CD14-positive monocyte (primary cell): ENCODE data around the gene NMNAT3. TPM values are rescaled to one million over a fixed set of nuclear protein-coding genes. Genes with fewer than 3 reads are reported as not detected.

Experiments
- DNase-seq, 3 donors: peaks; one replicate each; pipeline ENCODE4 v3.0.0-alpha.2; 2011 to 2022
- H2AFZ ChIP-seq: 2 replicates; pipeline ENCODE4 v1.6.0; 2012; ENCODE audit warnings: mild to moderate bottlenecking, low read depth, low read length, inconsistent platforms; ENCODE audit not compliant: insufficient read depth, poor library complexity, severe bottlenecking
- H3K27ac ChIP-seq, 2 donors: 1 replicate in 1 of 2; 2 replicates in 1 of 2; pipeline ENCODE4 v1.5.1; 2012 to 2013; ENCODE audit warnings: low read length in 2 of 2, control low read depth in 1 of 2, inconsistent platforms in 1 of 2, low read depth in 1 of 2, mild to moderate bottlenecking in 1 of 2
- H3K27me3 ChIP-seq, 2 donors: one replicate each; pipeline versions ENCODE4 v1.6.0 to v1.6.1; 2011 to 2013; ENCODE audit warnings: low read length in 2 of 2; ENCODE audit not compliant: control insufficient read depth in 2 of 2, insufficient read depth in 2 of 2
- H3K36me3 ChIP-seq, 2 donors: replicated peaks in 1 of 2; 1 replicate in 1 of 2; 2 replicates in 1 of 2; pipeline versions ENCODE4 v1.5.1 to v1.6.1; 2012 to 2013; ENCODE audit warnings: low read length in 2 of 2, control low read depth in 1 of 2, inconsistent platforms in 1 of 2, mild to moderate bottlenecking in 1 of 2; ENCODE audit not compliant: insufficient read depth in 2 of 2, control insufficient read depth in 1 of 2
- H3K4me1 ChIP-seq, 2 donors: 1 replicate in 1 of 2; 2 replicates in 1 of 2; pipeline versions ENCODE4 v1.5.1 to v1.6.1; 2012 to 2013; ENCODE audit warnings: low read length in 2 of 2, control low read depth in 1 of 2, inconsistent platforms in 1 of 2, mild to moderate bottlenecking in 1 of 2, moderate library complexity in 1 of 2; ENCODE audit not compliant: insufficient read depth in 2 of 2, control insufficient read depth in 1 of 2
- H3K4me2 ChIP-seq: replicated peaks from 2 replicates; pipeline ENCODE3; 2012; ENCODE audit warnings: low read length, moderate library complexity, mild to moderate bottlenecking; ENCODE audit not compliant: poor library complexity, severe bottlenecking; ENCODE audit errors: extremely low read depth
- H3K4me3 ChIP-seq, 3 experiments: fragments of 200-600 bp in 1 of 3; sonication (generic) in 1 of 3; replicated peaks in 1 of 3; 1 replicate in 2 of 3; 2 replicates in 1 of 3; pipeline ENCODE4 v1.5.1; 2011 to 2013; ENCODE audit warnings: low read length in 3 of 3, mild to moderate bottlenecking in 3 of 3, control low read depth in 2 of 3, low read depth in 2 of 3, inconsistent platforms in 1 of 3, moderate library complexity in 1 of 3
- H3K79me2 ChIP-seq: 2 replicates; pipeline ENCODE4 v1.6.0; 2012; ENCODE audit warnings: mild to moderate bottlenecking, control low read depth, inconsistent platforms, low read length, moderate library complexity; ENCODE audit not compliant: insufficient read depth
- H3K9ac ChIP-seq: 2 replicates; pipeline ENCODE4 v1.6.0; 2017; ENCODE audit warnings: low read length, mild to moderate bottlenecking; ENCODE audit not compliant: insufficient read depth, poor library complexity, severe bottlenecking
- H3K9me3 ChIP-seq, 2 donors: replicated peaks in 1 of 2; 1 replicate in 1 of 2; 2 replicates in 1 of 2; pipeline versions ENCODE4 v1.5.1 to v1.6.1; 2012 to 2013; ENCODE audit warnings: low read length in 2 of 2, control low read depth in 1 of 2; ENCODE audit not compliant: control insufficient read depth in 1 of 2, insufficient read depth in 1 of 2
- H4K20me1 ChIP-seq: 2 replicates; pipeline ENCODE4 v1.6.0; 2012; ENCODE audit warnings: mild to moderate bottlenecking, low read length, control low read depth, moderate library complexity; ENCODE audit not compliant: insufficient read depth
- H3K27ac Mint-ChIP-seq, 7 donors: one replicate each; pipeline ENCODE4 v1.8.0; 2020; ENCODE audit warnings: mild to moderate bottlenecking in 7 of 7, mixed read lengths in 7 of 7, moderate library complexity in 6 of 7, inconsistent platforms in 2 of 7
- H3K27me3 Mint-ChIP-seq, 3 donors: one replicate each; pipeline ENCODE4 v1.8.0; 2021 to 2022; ENCODE audit warnings: low read depth in 3 of 3, mild to moderate bottlenecking in 3 of 3, mixed read lengths in 3 of 3, moderate library complexity in 3 of 3, inconsistent platforms in 1 of 3
- H3K36me3 Mint-ChIP-seq, 2 donors: one replicate each; pipeline ENCODE4 v1.8.0; 2020; ENCODE audit warnings: mixed read lengths in 2 of 2, inconsistent platforms in 1 of 2, mild to moderate bottlenecking in 1 of 2
- H3K4me1 Mint-ChIP-seq: one replicate; pipeline ENCODE4 v1.8.0; 2020; ENCODE audit warnings: mild to moderate bottlenecking, mixed read lengths
- H3K4me3 Mint-ChIP-seq, 2 donors: one replicate each; pipeline ENCODE4 v1.8.0; 2020; ENCODE audit warnings: mild to moderate bottlenecking in 2 of 2, mixed read lengths in 2 of 2, moderate library complexity in 1 of 2
- H3K9me3 Mint-ChIP-seq, 7 donors: one replicate each; pipeline ENCODE4 v1.8.0; 2020 to 2022; ENCODE audit warnings: mixed read lengths in 7 of 7, mild to moderate bottlenecking in 6 of 7, moderate library complexity in 6 of 7, inconsistent platforms in 2 of 7
- WGBS: methylation state at CpG from one replicate; pipeline ENCODE4 v1.1.5; 2013; ENCODE audit warnings: missing lambda C conversion rate; ENCODE audit not compliant: insufficient coverage; 5-methylcytosine and 5-hydroxymethylcytosine counted together
- intact Hi-C, 2 donors: fragments of 100-400 bp; cut with micrococcal nuclease; formaldehyde crosslinking; loops; one replicate each; pipeline versions ENCODE4 v1.15.0 to v1.15.1; 2023
- polyA plus RNA-seq, 3 donors: library from polyadenylated mRNA; depleted of rRNA in 1 of 3; unstranded in 2 of 3; stranded (reverse) in 1 of 3; fragments of 300-500 nt in 2 of 3; fragments of >200 nt in 1 of 3; fragmentation: Illumina TruSeq in 2 of 3; gene quantifications; 1 replicate in 2 of 3; 2 replicates in 1 of 3; pipeline ENCODE4 v1.2.3, GENCODE V29; 2012 to 2021
- TF ChIP-seq, protein P1 (sequence below): fragments of 200-600 bp; IDR thresholded peaks from one replicate; pipeline ENCODE4 v1.8.0; 2022; ENCODE audit warnings: antibody characterized with exemption, mild to moderate bottlenecking

NMNAT3 gene
- polyA plus RNA-seq, 3 donors = 1.4 to 5.7 (median 2.9) TPM

DNA sequence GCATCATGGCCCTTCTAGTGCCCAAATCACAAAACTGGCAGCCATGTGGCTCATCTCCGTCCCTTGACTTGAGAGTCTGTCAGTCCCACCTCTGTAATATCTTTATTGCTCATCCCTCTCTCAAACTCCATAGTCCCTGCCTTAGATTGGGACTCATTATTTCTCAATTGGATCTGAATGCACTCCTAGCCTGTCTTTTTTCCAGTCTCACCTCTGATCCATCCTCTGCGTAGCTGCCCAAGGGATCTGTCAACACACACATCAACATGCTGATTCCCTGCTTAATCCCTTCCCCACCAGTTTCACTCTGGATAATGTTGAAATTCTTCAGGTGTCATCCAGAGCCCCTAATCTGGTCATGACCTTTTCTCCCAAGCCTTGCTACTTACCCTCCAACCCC is 39.3 kb downstream of the NMNAT3 start:
- peaks cover 0 to 3% (median 0%) of the 10 kb centered on the region in 7 donors for H3K9me3 Mint-ChIP-seq
- H3K4me3 Mint-ChIP-seq = no peak overlapping the region
- H3K4me1 Mint-ChIP-seq = peaks cover 31% of the 10 kb centered on the region
- Histone ChIP-seq H3K9ac (no peak overlapping the region), H4K20me1 (no peaks in the 10 kb centered on the region), H3K4me3 (no peak overlapping the region), H2AFZ (no peak overlapping the region), H3K27ac (no peak overlapping the region), H3K9me3 (no peaks in the 10 kb centered on the region), H3K79me2 (peaks cover 6% of the 10 kb centered on the region), H3K27me3 (no peaks in the 10 kb centered on the region), H3K36me3 (no peaks in the 10 kb centered on the region), H3K4me2 (no peak overlapping the region), H3K4me1 (peaks cover 11 to 18% of the 10 kb centered on the region in 2 donors)
- no peak overlapping the region for H3K27ac Mint-ChIP-seq
- no peak for DNase-seq
- H3K36me3 Mint-ChIP-seq = peaks cover 6 to 13% of the 10 kb centered on the region in 2 donors
- peaks cover 0 to 2% (median under 1%) of the 10 kb centered on the region in 3 donors for H3K27me3 Mint-ChIP-seq
- WGBS = 93% methylated on average over 2 of the region's 2 CpGs
- intact Hi-C loops = no loop called here
- TF ChIP-seq, protein P1, sequence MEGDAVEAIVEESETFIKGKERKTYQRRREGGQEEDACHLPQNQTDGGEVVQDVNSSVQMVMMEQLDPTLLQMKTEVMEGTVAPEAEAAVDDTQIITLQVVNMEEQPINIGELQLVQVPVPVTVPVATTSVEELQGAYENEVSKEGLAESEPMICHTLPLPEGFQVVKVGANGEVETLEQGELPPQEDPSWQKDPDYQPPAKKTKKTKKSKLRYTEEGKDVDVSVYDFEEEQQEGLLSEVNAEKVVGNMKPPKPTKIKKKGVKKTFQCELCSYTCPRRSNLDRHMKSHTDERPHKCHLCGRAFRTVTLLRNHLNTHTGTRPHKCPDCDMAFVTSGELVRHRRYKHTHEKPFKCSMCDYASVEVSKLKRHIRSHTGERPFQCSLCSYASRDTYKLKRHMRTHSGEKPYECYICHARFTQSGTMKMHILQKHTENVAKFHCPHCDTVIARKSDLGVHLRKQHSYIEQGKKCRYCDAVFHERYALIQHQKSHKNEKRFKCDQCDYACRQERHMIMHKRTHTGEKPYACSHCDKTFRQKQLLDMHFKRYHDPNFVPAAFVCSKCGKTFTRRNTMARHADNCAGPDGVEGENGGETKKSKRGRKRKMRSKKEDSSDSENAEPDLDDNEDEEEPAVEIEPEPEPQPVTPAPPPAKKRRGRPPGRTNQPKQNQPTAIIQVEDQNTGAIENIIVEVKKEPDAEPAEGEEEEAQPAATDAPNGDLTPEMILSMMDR = no peak

DNA sequence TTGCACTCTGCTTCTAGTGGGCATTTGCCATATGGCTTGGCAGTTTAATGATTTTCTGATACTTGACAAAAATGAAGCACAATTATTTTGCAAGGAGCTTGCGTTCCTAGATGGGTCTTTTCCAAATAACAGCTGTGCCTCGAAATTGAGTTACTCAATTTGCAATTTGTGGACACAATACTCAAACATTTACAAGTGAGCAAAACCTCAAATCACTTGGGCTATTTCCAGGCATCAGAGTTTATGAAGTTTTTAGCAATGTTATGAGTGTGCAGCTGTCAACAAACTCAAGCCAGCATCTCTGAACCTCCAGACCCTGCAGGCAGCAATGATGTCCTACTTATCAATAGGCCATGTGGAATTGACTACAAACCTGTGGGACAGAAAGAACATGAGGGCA is 41.3 kb downstream of the NMNAT3 start:
- DNase-seq = no peak
- no peak overlapping the region for H3K4me3 ChIP-seq
- no peak overlapping the region for H3K4me2 ChIP-seq
- no peaks in the 10 kb centered on the region for H3K4me1 ChIP-seq
- H3K36me3 ChIP-seq = no peaks in the 10 kb centered on the region
- intact Hi-C loops = no loop called here
- Mint-ChIP-seq H3K36me3 (peaks cover 5 to 14% of the 10 kb centered on the region in 2 donors), H3K4me1 (peaks cover 14% of the 10 kb centered on the region), H3K27me3 (peaks cover 0 to 2% (median 0%) of the 10 kb centered on the region in 3 donors), H3K4me3 (no peak overlapping the region), H3K27ac (no peak overlapping the region), H3K9me3 (peaks cover 0 to 3% (median 0%) of the 10 kb centered on the region in 7 donors)
- H3K9ac ChIP-seq = no peak overlapping the region
- no CpG with 5 or more reads among the region's 2 CpGs for WGBS
- H2AFZ ChIP-seq = no peak overlapping the region
- H4K20me1 ChIP-seq = no peaks in the 10 kb centered on the region
- H3K9me3 ChIP-seq = no peaks in the 10 kb centered on the region
- H3K27ac ChIP-seq = no peak overlapping the region
- H3K79me2 ChIP-seq = peaks cover 3% of the 10 kb centered on the region
- TF ChIP-seq, protein P1 = no peak
- no peaks in the 10 kb centered on the region for H3K27me3 ChIP-seq
